Activated T-cell treated with anti-CD3 and anti-CD28 coated beads for 24 hours (primary cell): Measurements from ENCODE around the gene SIL1.
"Not testable (repeated sequence)": the region's sequence is repeated elsewhere in the genome, so short reads cannot be mapped to it uniquely, and the experiment has no call there.

Experiments
- DNase-seq: peaks from one replicate; pipeline ENCODE4 v3.0.0-alpha.2; 2020; ENCODE audit warnings: low read depth

The SIL1 gene

DNA sequence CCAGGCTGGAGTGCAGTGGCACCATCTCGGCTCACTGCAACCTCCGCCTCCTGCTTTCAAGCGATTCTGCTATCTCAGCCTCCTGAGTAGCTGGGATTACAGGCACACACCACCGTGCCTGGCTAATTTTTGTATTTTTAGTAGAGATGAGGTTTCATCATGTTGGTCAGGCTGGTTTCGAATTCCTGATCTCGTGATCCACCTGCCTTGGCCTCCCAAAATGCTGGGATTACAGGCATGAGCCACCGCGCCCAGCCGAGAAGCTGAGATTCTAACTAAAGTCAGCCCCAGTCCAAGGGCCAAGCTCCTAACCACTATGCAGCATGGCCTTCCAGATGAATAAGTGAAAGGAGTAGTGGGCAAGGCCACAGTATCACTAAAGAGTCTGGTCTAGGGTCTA is 20.9 kb downstream of the SIL1 start:
- not testable (repeated sequence) for DNase-seq

DNA sequence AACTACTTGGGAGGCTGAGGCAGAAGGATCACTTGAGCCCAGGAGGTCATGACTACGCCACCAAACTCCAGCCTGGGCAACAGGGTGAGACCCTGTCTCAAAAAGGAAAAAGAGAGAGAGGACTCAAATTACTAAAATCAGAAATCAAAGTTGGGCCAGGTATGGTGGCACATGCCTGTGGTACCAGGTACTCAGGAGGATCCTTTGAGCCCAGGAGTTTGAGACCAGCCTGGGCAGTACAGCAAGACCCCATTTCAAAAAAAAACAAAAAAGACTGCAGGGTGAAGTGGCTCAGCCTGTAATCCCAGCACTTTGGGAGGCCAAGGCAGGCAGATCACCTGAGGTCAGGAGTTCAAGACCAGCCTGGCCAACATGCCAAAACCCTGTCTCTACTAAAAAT is 23.8 kb downstream of the SIL1 start:
- DNase-seq = not testable (repeated sequence)

DNA sequence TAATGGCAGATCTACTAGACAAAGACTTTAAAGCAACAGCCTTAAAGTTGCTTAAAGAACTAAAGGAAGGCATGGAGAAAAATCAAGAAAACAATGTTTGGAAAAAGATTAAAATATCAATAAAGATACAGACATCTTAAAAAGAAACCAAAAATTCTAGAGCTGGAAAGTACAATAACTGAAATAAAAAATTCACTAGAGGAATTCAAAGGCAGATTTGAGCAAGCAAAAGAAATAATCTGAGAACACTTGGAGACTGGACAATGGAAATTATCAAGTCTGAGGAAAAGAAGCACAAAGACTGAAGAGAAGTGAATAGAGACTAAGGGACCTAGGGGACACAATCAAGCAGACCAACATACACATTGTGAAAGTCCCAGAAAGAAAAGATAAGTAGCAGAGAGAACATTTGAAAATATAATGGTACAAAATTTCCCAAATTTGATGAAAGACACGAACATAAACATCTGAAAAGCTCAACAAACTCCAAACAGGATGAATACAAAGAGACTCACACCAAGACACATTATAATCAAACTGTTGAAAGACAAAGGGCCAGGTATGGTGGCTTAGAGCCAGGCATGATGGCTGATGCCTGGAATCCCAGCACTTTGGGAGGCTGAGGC is 26.3 kb downstream of the SIL1 start:
- DNase-seq = no peak

DNA sequence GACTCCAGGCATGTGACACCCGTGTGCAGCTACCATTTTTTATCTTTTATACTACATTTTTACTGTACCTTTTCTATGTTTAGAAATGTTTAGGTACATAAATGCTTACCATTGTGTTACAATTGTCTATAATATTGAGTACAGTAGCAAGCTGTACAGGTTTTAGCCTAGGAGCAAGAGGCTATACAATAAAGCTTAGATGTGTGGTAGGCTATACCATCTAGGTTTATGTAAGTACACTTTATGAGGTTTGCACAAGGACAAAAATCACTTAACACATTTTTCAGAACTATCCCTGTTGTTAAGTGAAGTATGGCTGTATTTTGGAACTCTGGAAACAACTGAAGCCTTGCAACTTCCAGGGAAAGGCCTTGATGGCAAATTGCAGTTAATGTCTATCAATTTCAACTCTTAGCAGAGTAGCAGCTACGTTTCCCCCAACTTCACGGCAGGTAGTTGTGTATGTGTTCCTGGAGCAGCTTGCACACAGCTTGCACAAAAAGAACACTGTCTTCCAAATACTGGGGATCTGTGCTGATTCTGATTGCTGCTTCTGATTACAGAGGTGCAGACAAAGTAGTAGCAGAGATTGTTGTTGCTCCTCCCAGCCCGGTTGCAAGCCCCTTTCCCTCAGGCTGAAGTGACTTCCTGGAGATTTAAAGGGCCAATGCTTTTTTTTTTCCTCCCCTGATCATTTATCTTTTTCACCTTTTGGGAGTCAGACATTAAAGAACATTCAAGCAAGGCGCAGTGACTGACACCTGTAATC is 30.0 kb downstream of the SIL1 start:
- no peak for DNase-seq

DNA sequence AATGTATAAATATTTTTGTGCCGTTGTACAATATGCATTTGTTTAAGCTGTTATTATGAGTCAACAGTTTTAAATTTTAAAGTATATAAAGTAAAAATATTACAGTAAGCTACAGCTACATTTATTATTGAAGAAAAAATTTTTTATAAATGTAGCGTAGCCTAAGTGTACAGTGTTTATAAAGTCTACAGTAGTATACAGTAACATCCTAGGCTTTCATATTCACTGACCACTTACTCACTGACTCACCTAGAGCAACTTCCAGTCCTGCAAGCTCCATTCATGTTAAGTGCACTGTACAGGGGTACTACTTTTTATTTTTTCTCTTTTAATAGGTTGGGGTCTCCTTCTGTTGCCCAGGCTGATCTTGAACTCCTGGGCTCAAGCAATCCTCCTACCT is 30.6 kb downstream of the SIL1 start:
- DNase-seq = no peak

DNA sequence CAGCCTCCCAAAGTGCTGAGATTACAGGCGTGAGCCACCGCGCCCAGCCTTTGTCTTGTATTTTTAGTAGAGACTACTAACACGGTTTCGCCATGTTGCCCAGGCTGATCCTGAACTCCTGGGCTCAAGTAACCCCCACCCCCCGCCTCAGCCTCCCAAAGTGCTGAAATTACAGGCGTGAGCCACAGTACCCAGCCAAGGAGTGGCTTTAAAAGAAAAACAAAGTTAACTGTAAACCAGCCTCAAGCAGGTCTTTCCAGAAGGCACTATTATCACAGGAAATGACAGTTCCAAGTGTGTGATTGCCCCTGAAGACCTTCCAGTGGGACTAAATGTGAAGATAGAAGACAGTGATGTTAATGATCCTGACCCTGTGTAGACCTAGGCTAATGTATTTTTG is 31.1 kb downstream of the SIL1 start:
- DNase-seq = no peak

DNA sequence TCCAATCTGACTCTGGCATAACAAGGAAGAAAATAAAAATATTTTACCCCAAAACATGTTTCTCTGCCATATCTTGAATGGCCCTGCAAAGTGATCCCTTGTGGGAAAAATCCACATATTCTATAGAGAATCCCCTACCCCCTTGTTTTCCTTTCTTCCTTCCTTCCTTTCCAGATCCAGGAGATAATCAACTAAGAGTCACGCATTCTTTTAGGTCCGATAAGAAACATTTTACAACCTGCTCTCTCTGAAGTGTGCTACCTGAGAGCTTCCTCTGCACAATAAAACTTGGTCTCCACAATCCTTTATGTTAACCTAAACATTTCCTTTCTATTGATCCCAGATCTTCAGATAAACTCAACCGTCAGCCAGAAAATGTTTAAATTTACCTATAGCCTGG is 33.3 kb downstream of the SIL1 start:
- DNase-seq = not testable (repeated sequence)

DNA sequence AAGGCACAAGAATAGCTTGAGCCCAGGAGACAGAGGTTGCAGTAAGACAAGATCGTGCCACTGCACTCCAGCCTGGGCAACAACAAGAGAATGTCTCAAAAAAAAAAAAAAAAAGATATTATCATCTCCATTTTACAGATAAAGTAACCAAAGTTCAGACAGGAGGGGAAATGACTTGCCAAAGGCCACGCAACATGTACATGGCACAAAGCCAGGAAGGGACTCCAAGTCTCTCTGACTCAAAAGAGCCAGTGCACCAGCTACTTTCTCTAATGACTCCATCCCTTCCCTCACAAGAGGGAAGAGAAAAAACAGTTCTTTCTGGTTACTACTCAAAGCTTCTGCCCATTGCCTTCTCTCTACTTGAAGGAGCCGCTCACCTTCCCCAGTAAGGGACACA is 34.1 kb downstream of the SIL1 start:
- no peak for DNase-seq

DNA sequence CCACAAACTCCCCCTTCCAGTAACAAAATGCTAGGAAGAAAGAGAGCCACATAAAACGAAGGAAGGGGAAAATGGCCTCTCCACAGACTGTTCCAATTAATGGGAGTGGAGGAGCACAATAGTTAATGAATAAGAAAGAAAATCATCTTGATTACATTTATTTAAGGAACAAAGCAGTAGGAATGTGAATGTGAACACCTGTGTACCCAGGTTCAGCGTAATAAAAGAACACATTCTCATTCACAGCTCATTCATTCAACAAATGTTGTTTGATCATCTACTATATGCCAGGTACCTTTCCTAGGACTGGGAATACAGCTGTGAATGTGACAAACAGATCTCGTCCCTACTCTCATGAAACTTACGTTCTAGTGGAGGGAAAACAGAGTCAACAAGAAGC is 35.7 kb downstream of the SIL1 start:
- no peak for DNase-seq

DNA sequence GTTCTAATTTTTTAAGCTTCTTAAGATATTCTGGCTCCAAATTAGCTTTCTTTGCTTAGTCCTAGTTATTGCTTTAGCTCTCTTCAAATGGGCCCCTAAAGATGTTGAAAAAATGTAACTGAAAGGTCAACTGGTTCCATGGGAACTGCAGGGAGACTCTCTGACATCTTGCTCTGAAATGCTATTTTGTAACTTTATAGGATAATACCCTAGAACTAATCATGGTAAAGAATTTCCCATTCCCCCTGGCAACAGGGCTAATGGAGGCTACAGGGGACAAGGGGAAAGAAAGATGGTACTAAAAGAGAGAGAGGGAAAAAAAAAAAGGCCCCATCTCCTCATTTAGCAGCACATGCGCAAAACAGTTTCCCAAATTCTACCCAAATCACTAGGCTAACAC is 39.4 kb downstream of the SIL1 start:
- DNase-seq = no peak

DNA sequence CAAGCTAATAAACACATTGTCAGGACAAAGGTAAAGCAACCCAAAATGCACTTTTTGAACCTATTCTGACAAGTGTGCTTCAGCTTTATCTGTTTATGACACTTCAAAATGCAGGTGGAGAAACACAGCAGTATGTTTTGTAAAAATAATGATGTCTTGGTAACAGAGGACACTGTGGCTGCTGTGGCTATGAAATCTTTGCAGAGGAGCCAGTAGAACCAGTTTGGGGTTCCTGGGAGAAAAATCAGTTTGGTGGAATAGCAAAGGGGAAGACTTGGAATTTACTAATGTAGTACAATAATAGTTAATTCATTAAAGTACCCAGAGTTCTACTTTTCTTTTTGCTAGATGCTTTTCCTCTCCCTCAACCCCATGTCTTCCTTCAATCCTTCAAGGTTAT is 40.6 kb downstream of the SIL1 start:
- DNase-seq = no peak

DNA sequence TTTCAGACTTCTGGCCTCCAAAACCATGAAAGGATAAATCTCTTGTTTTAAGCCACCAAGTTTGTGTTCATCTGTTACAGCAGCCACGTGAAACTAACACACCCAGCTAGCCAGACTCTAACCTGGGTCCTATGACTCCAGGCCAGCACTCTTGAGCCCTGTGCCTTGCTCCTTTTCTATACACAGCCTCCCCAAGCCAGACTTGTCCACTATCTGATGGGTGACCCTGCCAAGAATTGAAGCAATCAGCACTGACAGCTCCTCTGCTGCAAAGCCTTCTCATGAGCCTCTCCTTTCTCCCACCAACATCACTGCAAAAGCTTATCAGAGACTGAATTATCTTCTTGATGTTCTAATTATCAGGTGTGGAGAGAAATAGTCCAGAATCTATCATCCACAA is 41.4 kb downstream of the SIL1 start:
- DNase-seq = no peak

DNA sequence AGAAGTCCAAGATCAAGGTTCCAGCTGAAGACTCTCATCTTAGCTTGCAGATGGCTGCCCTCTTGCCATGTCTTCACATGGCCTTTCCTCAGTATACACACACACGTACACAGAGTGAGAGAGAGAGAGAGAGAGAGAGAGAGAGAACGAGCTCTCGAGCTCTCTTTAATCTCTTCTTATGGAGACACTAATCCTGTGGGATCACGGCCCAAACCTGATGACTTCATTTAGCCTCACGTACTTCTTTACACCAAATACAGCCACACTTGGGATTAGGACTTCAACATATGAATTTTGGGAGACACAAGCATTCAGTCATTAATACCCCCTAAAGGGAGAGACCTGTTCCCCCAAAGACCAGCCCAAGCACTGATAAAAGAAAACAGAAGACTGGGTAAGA is 42.8 kb downstream of the SIL1 start:
- no peak for DNase-seq

DNA sequence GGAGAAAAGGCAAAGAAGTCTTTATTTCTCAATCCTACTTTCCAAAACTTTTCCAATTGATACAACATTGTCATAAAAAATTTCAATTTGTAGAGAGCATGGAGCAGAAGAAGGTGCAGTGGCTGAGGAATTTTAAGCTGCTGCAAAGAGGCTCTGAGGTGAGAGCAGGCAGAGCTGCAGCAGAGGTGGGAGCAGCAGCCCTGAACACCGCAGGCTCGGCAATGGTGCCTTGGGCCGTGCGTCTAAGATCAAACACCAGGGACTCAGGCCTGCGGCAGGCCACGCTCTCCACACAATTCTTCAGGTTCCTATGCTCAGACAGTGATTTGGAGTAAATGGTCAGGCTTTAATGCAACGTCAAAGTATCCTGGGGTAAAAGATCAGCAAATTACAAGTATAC is 46.3 kb downstream of the SIL1 start:
- no peak for DNase-seq

DNA sequence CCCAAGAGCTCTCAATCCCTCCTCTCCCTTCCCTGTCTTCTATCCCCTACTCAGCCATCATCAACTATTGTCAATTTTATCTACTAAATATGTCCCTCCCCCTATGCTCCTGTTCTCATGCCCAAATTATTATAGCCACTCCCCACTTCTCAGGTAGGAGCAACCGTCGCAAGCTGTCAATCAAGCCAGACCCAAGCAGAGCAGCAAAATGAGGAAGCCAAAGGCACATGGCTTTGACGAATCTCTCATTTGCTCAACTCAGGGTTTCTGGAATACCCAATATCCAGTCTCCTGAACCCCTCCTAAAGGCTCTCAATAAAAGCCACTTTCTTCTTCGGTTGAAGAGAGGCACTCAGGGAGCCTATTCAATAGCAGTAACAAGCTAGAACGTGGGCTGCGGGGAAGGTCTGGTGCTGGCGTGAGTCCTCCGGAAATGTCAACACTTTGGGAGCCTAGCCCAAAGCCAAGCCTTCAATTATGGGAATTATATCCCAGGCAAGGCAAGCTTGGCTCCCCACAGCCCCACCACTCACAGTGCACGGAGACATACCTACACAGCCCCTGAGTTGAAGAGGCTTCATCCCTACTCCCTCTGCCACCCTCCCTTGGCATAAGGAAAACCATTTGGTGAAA is 47.7 kb downstream of the SIL1 start:
- DNase-seq = no peak

DNA sequence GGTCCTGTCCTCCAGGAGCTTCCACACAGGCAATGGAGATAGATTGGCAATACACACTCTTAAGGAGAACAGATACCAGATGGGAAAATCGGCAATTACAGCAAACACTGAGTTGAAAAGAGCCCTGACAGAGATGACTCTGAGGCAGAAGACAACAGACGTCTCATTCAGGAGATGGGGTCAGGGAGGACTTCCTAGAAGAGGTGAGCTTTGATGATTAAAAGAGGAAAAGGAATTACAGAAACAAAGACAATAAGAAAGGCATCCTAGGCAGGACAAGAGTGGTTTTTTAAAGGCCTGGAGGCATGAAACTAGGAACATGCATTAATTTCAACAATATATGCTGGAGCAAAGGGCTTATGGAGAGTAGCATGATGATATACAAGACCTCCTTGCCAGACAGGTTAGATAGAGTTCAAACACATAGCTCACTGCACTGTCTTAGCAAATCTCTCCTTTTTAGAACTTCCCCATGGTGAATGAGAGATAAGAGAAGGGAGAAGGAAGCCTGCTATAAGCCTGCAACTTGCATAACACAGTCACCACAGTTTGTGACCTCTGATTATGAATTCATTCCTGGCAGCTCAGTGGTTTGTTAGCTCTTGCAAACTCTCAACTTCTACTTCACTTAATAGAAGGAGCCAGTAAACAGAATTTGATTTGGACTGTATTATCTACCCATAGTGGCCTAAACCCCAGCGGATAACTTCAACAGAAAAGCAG is 48.5 kb downstream of the SIL1 start:
- no peak for DNase-seq

DNA sequence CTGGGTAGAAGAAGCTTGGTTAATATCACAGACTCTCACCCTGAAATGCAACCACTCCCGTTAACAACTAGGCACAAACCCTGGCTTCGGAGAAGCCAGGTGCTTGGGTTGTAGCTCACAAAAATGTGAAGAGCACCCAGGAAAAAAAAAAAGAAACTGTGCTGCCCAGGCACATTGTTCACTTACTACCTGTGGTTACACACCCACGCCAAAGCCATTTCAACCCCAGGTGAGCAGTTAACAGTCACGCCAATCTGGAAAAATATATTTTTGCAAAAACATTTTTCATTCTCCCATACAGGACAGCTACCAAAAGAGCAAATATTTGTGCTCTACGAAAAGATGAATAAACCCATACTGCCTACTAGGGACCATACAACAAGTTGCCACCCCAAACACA is 49.2 kb downstream of the SIL1 start:
- DNase-seq = no peak

DNA sequence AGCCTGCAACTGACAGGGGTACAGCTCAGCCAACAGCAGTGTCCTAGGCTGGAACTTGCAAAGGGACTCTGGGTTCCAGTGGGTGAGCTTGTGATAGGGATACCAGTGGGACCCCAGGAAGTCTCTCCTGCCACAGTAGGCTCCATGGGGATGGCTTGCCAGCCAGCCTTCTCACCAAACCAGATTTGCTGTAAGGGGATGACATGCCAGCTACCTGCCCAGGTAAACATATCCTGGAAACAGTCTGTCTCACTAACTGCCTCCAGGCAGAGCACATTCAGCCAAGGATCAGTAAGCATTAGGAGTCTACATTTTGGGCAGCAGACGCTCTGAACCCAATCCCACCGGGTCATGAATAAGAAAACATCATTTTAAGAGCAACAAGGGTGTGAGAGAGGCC is 49.9 kb downstream of the SIL1 start:
- DNase-seq = no peak

DNA sequence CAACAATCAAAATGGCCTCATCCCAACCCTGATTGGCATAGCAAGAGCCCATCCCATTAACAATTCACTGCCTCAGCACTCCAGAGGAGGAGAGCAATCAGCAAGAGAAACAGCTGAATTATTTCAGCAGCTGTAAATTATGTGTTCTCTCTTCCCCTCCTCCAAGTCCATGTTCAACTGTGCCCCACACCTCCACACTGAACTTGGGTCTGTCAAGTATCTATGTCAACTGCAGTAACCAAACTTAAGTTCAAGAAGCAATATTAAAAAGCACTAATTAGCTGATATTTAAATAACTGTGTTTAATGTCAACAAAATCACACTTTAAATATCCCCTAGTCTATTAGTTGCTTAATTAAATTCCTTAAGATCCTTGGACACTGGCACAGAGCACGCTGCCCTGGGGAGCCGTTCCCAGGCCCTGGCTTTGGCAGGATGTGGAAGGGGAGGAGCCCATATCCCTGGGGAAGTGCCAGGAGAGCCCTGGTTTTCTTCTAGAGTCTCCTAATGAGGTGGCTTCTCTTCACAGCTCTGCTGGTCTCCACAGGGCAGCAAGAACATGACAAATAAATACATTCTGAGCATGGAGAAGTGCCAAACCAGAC is 50.6 kb downstream of the SIL1 start:
- no peak for DNase-seq

DNA sequence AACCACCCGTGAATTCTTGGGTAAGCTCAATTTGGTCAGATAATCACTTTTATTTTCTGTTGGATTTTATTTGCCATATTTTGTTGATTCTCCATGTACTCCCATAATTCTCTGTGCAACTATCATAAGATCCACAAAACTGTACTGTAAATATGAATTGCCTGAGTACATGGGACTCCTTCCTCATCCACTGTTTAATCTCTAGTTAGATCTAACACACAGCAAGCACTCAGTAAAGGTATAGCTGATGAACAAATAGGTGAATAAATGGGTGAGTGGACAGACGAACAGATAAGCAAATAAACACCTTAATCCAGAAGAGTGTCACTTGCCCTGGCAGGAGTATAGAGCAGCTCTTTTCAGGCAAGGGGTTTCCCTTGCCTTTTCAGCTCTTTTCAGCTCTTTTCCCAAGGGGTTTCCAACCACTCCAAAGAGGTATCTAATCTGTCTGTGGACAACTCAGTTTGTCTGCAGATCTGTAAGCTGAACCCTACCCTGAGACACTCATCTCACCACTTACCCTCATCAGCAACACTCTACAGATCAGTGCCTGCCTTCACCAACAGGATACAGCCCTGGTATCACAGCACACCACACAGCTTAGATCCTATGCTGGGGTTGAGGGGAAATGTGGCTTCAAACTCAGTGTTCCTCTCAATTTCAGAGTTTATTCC is 51.2 kb downstream of the SIL1 start:
- DNase-seq = no peak

DNA sequence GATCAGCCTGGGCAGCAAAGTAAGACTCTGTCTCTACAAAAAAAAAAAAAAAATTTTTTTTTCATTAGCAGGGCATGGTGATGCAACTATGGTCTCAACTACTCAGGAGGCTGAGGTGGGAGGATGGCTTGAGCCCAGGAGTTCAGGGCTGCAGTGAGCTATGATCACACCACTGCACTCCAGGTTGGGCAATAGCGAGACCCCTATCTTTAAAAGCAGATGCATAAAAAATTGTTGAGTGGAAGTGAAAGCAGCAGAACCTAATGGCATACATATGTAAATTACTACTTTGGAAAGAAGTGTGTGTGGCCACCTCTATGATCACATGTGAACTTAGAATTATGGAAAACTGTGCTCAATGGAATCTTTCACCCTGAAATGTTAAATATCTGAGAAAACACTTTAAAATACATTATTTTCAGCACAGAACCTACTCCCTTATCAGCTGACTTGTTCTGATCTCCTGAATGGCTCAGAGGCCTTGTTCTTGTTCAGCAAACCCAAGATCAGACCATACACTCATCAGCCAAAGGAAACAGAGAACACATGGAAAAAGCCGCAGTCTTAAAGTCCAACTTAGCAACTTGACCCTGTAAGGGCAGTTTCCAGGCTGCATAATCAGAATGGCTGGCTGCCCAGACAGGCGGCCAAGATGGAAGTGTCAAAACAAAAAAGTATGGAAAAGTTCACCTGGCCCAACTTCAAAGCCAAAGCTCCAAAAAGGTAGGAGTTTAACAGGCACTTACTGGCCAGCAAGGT is 56.5 kb downstream of the SIL1 start:
- no peak for DNase-seq
